Measurements from ENCODE around the gene WDR62. TPM values are rescaled to one million over a fixed set of nuclear protein-coding genes. Genes with fewer than 3 reads are reported as not detected.
"Not testable (repeated sequence)": the region's sequence is repeated elsewhere in the genome, so short reads cannot be mapped to it uniquely, and the experiment has no call there.

The WDR62 gene
- polyA plus RNA-seq, 4 donors, result 0.22 to 5.0 (median 1.4) TPM

DNA sequence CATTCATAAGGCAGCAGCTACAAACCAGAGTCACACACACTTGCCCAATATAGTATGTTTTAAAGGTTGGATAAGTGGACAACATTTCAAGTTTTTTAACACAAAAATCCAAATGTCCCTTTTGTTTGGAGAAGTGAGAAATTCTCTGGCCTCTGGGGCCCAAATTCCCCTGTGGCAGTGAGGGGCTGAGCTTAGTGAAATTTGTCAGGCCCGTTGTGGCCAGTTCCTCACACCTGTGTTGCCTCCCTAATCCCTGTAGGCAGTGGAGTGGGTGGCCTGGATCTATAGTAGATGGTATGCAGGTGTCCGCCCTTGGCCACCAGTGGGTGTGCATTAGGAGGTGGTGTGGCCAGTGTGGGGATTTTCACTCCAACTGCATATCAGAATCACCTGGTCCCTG, 6.7 kb downstream of the WDR62 start:
- 89 to 100% (median 96%) methylated on average over 2 of the region's 2 CpGs for WGBS, 3 donors
- peaks cover 0 to 13% (median 0%) of the 10 kb centered on the region in 3 donors for H3K4me1 ChIP-seq (ENCODE audit: control insufficient read depth in 3 of 3, insufficient read depth in 2 of 3, low read depth in 1 of 3, low read length in 2 of 3)
- H3K4me3 ChIP-seq (ENCODE audit: low read depth in 1 of 3, low read length in 3 of 3), result no peak overlapping the region
- no peak for FAIRE-seq
- H3K27me3 ChIP-seq (ENCODE audit: control insufficient read depth in 3 of 3, insufficient read depth in 3 of 3, low read length in 3 of 3), result no peaks in the 10 kb centered on the region
- no peak overlapping the region for H3K27ac ChIP-seq (ENCODE audit: low read depth in 1 of 3, low read length in 2 of 3)
- H3K9me3 ChIP-seq (ENCODE audit: control insufficient read depth in 2 of 2, insufficient read depth in 1 of 2, low read depth in 1 of 2, low read length in 1 of 2), result no peaks in the 10 kb centered on the region
- H3K36me3 ChIP-seq (ENCODE audit: control insufficient read depth in 3 of 3, insufficient read depth in 2 of 3, low read depth in 1 of 3, low read length in 3 of 3), result peaks cover 0 to 19% (median 0%) of the 10 kb centered on the region in 3 donors
- DNase-seq, result no peak

DNA sequence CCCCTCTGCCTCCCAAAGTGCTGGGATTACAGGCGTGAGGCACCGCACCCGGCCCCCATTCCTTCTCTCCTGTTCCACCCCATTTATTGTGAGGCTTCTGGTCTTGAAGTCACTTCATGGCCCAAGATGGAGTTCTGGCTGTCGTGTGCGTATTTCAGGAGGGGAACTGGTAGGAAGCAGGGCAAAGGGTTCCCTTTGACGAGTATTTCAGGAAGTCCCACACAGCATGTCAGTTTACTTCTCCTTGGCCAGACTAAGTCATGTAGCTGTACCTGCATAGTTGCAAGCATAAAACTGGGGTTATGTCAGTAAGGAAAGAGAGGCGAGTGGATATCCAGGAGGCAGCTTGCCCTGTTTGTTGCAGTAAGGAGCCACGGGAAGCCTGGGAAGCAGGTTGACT, 10.1 kb downstream of the WDR62 start:
- H3K4me3 ChIP-seq (ENCODE audit: low read depth in 1 of 3, low read length in 3 of 3), result no peak overlapping the region
- WGBS, 3 donors, result 91 to 93% (median 92%) methylated on average over 8 of the region's 8 CpGs

DNA sequence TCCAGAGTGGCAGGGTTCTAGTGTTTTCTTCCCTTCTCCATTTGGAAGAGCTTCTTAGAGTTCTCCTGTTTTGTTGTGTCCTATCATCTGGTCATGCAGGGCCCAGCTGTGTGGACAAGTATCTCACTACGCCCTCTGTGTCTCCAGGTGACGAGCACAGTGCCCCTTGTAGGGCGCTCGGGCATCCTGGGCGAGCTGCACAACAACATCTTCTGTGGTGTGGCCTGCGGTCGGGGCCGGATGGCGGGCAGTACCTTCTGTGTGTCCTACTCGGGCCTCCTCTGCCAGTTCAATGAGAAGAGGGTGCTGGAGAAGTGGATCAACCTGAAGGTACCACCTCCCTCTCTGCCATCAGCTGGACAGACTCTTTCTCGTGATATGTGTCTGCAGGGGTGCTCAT, 13.0 kb downstream of the WDR62 start:
- DNase-seq (no peak), FAIRE-seq (no peak)
- Histone ChIP-seq H3K4me3 (ENCODE audit: low read depth in 1 of 3, low read length in 3 of 3) (no peak overlapping the region), H3K27ac (ENCODE audit: low read depth in 1 of 3, low read length in 2 of 3) (no peak overlapping the region), H3K36me3 (ENCODE audit: control insufficient read depth in 3 of 3, insufficient read depth in 2 of 3, low read depth in 1 of 3, low read length in 3 of 3) (peaks cover 0 to 26% (median 0%) of the 10 kb centered on the region in 3 donors), H3K27me3 (ENCODE audit: control insufficient read depth in 3 of 3, insufficient read depth in 3 of 3, low read length in 3 of 3) (no peaks in the 10 kb centered on the region), H3K9me3 (ENCODE audit: control insufficient read depth in 2 of 2, insufficient read depth in 1 of 2, low read depth in 1 of 2, low read length in 1 of 2) (no peaks in the 10 kb centered on the region), H3K4me1 (ENCODE audit: control insufficient read depth in 3 of 3, insufficient read depth in 2 of 3, low read depth in 1 of 3, low read length in 2 of 3) (no peaks in the 10 kb centered on the region)
- 92 to 97% (median 92%) methylated on average over 11 of the region's 11 CpGs for WGBS, 3 donors

More for the DNA sequence above, 10.1 kb downstream of the WDR62 start:
- no peak overlapping the region for H3K27ac ChIP-seq (ENCODE audit: low read depth in 1 of 3, low read length in 2 of 3)
- H3K36me3 ChIP-seq (ENCODE audit: control insufficient read depth in 3 of 3, insufficient read depth in 2 of 3, low read depth in 1 of 3, low read length in 3 of 3), result peaks cover 0 to 31% (median 0%) of the 10 kb centered on the region in 3 donors
- no peaks in the 10 kb centered on the region for H3K27me3 ChIP-seq (ENCODE audit: control insufficient read depth in 3 of 3, insufficient read depth in 3 of 3, low read length in 3 of 3)
- FAIRE-seq (no peak), DNase-seq (no peak)
- no peaks in the 10 kb centered on the region for H3K4me1 ChIP-seq (ENCODE audit: control insufficient read depth in 3 of 3, insufficient read depth in 2 of 3, low read depth in 1 of 3, low read length in 2 of 3)
- H3K9me3 ChIP-seq (ENCODE audit: control insufficient read depth in 2 of 2, insufficient read depth in 1 of 2, low read depth in 1 of 2, low read length in 1 of 2), result no peaks in the 10 kb centered on the region

DNA sequence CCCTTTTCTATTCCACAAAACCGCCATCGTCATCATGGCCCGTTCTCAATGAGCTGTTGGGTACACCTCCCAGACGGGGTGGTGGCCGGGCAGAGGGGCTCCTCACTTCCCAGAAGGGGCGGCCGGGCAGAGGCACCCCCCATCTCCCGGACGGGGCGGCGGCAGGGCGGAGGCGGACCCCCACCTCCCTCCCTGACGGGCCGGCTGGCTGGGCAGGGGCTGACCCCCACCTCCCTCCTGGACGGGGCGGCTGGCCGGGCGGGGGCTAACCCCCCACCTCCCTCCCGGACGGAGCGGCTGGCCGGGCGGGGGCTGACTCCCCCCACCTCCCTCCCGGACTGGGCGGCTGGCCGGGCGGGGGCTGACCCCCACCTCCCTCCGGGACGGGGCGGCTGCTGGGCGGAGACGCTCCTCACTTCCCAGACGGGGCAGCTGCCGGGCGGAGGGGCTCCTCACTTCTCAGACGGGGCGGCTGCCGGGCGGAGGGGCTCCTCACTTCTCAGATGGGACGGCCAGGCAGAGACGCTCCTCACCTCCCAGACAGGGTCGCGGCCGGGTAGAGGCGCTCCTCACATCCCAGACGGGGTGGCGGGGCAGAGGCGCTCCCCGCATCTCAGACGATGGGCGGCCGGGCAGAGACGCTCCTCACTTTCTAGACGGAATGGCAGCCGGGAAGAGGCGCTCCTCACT, 14.3 kb downstream of the WDR62 start:
- H3K4me1 ChIP-seq (ENCODE audit: control insufficient read depth in 3 of 3, insufficient read depth in 2 of 3, low read depth in 1 of 3, low read length in 2 of 3); FAIRE-seq; H3K9me3 ChIP-seq (ENCODE audit: control insufficient read depth in 2 of 2, insufficient read depth in 1 of 2, low read depth in 1 of 2, low read length in 1 of 2); H3K4me3 ChIP-seq (ENCODE audit: low read depth in 1 of 3, low read length in 3 of 3); DNase-seq; H3K27me3 ChIP-seq (ENCODE audit: control insufficient read depth in 3 of 3, insufficient read depth in 3 of 3, low read length in 3 of 3); H3K27ac ChIP-seq (ENCODE audit: low read depth in 1 of 3, low read length in 2 of 3): not testable (repeated sequence)
- H3K36me3 ChIP-seq (ENCODE audit: control insufficient read depth in 3 of 3, insufficient read depth in 2 of 3, low read depth in 1 of 3, low read length in 3 of 3), result peaks cover 0 to 33% (median 0%) of the 10 kb centered on the region in 3 donors
- 98% methylated on average over 27 to 54 of the region's 57 CpGs for WGBS, 3 donors

DNA sequence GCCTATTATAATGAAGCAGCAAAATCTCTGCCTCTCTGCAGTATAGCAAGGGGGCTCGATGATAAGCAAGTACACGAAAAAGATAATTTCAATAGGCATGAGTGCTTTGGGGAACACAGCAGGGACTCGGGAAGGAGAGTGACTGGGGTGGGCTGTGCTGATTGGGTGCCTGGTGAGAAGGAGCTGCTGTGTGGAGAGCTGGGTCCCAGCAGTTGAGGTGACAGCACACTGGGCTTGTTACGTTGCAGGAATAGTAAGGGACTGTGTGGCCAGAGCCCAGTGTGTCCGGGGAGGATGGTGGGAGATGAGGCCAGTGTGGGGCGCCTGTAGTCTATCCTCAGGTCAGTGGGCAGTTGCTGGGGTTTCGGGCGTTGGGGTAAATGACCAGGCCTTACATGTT, 17.4 kb downstream of the WDR62 start:
- FAIRE-seq (no peak), DNase-seq (no peak)
- Histone ChIP-seq H3K4me3 (ENCODE audit: low read depth in 1 of 3, low read length in 3 of 3) (no peak overlapping the region), H3K9me3 (ENCODE audit: control insufficient read depth in 2 of 2, insufficient read depth in 1 of 2, low read depth in 1 of 2, low read length in 1 of 2) (no peaks in the 10 kb centered on the region), H3K27me3 (ENCODE audit: control insufficient read depth in 3 of 3, insufficient read depth in 3 of 3, low read length in 3 of 3) (no peaks in the 10 kb centered on the region), H3K27ac (ENCODE audit: low read depth in 1 of 3, low read length in 2 of 3) (no peak overlapping the region), H3K4me1 (ENCODE audit: control insufficient read depth in 3 of 3, insufficient read depth in 2 of 3, low read depth in 1 of 3, low read length in 2 of 3) (no peaks in the 10 kb centered on the region), H3K36me3 (ENCODE audit: control insufficient read depth in 3 of 3, insufficient read depth in 2 of 3, low read depth in 1 of 3, low read length in 3 of 3) (peaks cover 0 to 22% (median 0%) of the 10 kb centered on the region in 3 donors)
- 87 to 97% (median 90%) methylated on average over 8 of the region's 8 CpGs for WGBS, 3 donors

DNA sequence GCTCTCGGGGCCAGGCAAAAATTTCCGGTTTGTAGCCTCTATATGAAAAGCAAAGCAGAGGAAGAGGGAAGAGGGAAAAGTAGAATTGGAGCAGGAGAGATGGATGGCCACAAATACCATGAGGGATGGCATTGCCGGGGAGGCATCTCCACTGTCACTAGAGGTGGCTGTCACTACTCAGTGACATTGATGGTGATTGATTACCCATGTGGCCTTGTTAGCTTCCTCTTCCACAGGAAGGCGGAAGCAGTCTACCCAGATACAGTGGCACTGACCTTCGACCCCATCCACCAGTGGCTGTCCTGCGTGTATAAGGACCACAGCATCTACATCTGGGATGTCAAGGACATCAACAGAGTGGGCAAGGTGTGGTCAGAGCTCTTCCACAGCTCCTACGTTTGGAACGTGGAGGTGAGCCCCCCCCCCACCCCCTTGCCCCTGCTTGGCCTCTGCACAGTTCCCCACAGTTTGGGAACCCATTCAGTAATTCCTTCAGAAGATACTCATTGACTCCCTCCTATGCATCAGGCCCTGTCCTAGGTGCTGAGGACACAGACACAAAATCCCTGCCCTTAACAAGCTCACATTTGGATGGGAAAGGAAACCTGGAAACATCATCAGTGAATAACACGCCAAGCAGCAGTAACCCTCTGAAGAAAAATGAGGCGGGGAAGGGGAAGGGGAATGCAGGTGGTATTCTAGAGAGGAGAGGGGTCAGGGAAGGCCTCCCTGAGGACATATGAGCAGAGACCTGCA, 18.6 kb downstream of the WDR62 start:
- Histone ChIP-seq H3K4me1 (ENCODE audit: control insufficient read depth in 3 of 3, insufficient read depth in 2 of 3, low read depth in 1 of 3, low read length in 2 of 3) (no peaks in the 10 kb centered on the region), H3K9me3 (ENCODE audit: control insufficient read depth in 2 of 2, insufficient read depth in 1 of 2, low read depth in 1 of 2, low read length in 1 of 2) (no peaks in the 10 kb centered on the region), H3K27me3 (ENCODE audit: control insufficient read depth in 3 of 3, insufficient read depth in 3 of 3, low read length in 3 of 3) (no peaks in the 10 kb centered on the region), H3K27ac (ENCODE audit: low read depth in 1 of 3, low read length in 2 of 3) (no peak overlapping the region), H3K4me3 (ENCODE audit: low read depth in 1 of 3, low read length in 3 of 3) (no peak overlapping the region), H3K36me3 (ENCODE audit: control insufficient read depth in 3 of 3, insufficient read depth in 2 of 3, low read depth in 1 of 3, low read length in 3 of 3) (peaks cover 0 to 13% (median 0%) of the 10 kb centered on the region in 3 donors)
- FAIRE-seq, result no peak
- peak in 1 of 2 donors; percentile 47 for DNase-seq
- WGBS, 3 donors, result 72 to 80% (median 80%) methylated on average over 10 of the region's 10 CpGs

DNA sequence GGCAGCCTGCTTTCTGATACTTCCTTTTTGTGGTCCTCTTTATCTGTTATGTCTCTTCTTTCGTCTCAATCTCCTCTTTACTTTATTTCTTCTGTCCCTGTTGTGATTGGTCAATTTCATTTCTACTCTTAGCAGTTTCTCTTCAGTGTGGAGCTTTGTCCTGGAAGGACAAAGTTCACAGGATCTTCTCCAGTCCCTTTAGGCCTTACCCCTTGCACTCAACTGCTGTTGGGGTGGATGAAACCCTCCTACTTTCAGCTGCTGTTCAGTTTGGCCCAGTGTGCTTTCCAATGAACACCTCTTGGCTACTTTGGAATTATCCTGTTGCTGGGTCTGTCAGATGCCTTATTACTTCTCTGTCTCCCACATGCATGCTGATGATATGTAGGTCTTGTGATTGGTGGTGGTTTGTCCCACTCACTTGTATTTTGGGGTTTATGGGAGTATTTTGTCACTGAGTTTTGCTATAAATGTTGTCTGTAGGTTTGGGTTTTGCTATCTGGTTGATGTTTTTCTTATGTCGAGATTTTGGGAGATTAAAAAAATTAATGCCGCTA, 24.8 kb downstream of the WDR62 start:
- 88 to 99% (median 93%) methylated on average over 3 of the region's 3 CpGs for WGBS, 3 donors
- no peak for FAIRE-seq
- H3K27me3 ChIP-seq (ENCODE audit: control insufficient read depth in 3 of 3, insufficient read depth in 3 of 3, low read length in 3 of 3), result no peaks in the 10 kb centered on the region

DNA sequence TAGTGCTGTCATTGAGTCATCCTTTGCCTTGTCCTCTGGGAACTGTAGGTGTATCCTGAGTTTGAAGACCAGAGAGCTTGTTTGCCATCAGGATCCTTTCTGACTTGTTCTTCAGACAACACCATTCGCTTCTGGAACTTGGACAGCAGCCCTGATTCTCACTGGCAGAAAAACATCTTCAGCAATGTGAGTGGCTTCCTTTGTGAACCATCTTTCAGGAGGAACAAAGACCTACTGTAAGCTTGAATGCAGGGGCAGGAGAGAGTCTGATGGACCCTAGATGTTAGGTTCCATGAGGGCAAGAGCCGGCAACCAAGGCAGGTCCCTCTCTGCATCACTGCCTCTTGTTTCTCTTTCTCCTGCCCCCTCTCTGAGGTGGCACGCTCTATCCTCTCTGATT, 26.7 kb downstream of the WDR62 start:
- no peak overlapping the region for H3K27ac ChIP-seq (ENCODE audit: low read depth in 1 of 3, low read length in 2 of 3)
- H3K4me3 ChIP-seq (ENCODE audit: low read depth in 1 of 3, low read length in 3 of 3), result no peak overlapping the region
- FAIRE-seq (no peak), DNase-seq (no peak)
- WGBS, 3 donors, result 91 to 94% (median 92%) methylated on average over 3 of the region's 3 CpGs
- no peaks in the 10 kb centered on the region for H3K27me3 ChIP-seq (ENCODE audit: control insufficient read depth in 3 of 3, insufficient read depth in 3 of 3, low read length in 3 of 3)
- H3K9me3 ChIP-seq (ENCODE audit: control insufficient read depth in 2 of 2, insufficient read depth in 1 of 2, low read depth in 1 of 2, low read length in 1 of 2), result no peaks in the 10 kb centered on the region
- H3K36me3 ChIP-seq (ENCODE audit: control insufficient read depth in 3 of 3, insufficient read depth in 2 of 3, low read depth in 1 of 3, low read length in 3 of 3), result peaks cover 0 to 23% (median 0%) of the 10 kb centered on the region in 3 donors
- H3K4me1 ChIP-seq (ENCODE audit: control insufficient read depth in 3 of 3, insufficient read depth in 2 of 3, low read depth in 1 of 3, low read length in 2 of 3), result no peaks in the 10 kb centered on the region

More for the DNA sequence above, 24.8 kb downstream of the WDR62 start:
- Histone ChIP-seq H3K36me3 (ENCODE audit: control insufficient read depth in 3 of 3, insufficient read depth in 2 of 3, low read depth in 1 of 3, low read length in 3 of 3) (peaks cover 0 to 18% (median 0%) of the 10 kb centered on the region in 3 donors), H3K4me1 (ENCODE audit: control insufficient read depth in 3 of 3, insufficient read depth in 2 of 3, low read depth in 1 of 3, low read length in 2 of 3) (no peaks in the 10 kb centered on the region), H3K9me3 (ENCODE audit: control insufficient read depth in 2 of 2, insufficient read depth in 1 of 2, low read depth in 1 of 2, low read length in 1 of 2) (no peaks in the 10 kb centered on the region), H3K27ac (ENCODE audit: low read depth in 1 of 3, low read length in 2 of 3) (no peak overlapping the region), H3K4me3 (ENCODE audit: low read depth in 1 of 3, low read length in 3 of 3) (no peak overlapping the region)
- no peak for DNase-seq
